GM12865 (cell line): ENCODE results near the gene GRIA1.
"Not testable (repeated sequence)": the region's sequence is repeated elsewhere in the genome, so short reads cannot be mapped to it uniquely, and the experiment has no call there.

Experiments used
- DNase-seq: peaks from one replicate; pipeline ENCODE4 v3.0.0; 2010; ENCODE audit warnings: low read depth
- H3K4me3 ChIP-seq: 2 replicates; pipeline ENCODE4 v1.5.1; 2011; ENCODE audit warnings: mild to moderate bottlenecking, low read depth, low read length, control low read depth
- CTCF ChIP-seq: IDR thresholded peaks from 2 replicates; pipeline ENCODE4 v1.5.1; 2011; ENCODE audit warnings: low read length, control low read depth, low read depth, inconsistent platforms; ENCODE audit not compliant: insufficient read depth; ENCODE audit errors: missing control alignments

The GRIA1 gene

GRCh38 chr5:153717287-153717686 lies 226.8 kb downstream of the GRIA1 start:
- no peak for DNase-seq
- no peak overlapping the region for H3K4me3 ChIP-seq
- TF ChIP-seq CTCF: no peak

DNA sequence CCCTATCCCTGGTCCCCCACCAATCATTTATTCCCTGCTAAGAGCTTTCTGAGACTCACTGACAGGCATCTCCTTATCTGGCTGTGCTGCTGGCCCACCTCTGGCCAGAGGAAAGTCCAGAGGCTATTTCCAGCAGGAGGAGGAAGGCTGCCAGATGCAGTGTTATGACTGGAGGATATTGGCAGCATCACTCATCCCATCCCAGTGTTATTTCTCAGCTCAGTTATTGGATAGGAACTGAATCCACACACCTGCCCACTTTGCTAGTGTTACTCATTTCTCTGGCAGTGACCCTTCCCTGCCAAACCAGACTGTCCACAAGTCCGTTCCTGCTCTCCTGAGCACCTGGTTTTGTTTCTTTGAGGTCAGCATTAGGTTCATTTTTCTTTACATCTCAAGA lies 228.2 kb downstream of the GRIA1 start:
- no peak for DNase-seq
- no peak overlapping the region for H3K4me3 ChIP-seq
- TF ChIP-seq CTCF: no peak

DNA sequence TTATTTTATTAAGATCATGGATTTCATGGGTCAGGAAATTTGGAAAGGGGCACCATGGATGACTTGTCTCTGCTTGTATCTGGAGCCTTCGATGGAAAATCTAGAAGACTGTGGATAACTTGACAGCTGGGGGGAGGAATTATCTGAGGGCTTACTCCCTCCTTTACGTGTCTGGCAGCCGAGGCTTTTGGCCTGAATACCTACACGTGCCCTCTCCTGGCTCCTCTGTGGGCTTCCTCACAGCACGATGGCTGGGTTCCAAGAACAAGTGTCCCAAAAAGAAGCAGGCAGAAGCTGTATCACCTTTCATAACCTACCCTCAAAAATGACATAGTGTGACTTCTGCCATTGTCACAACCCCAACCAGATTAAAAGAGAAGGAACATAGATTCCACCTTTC lies 228.9 kb downstream of the GRIA1 start:
- TF ChIP-seq CTCF: no peak
- no peak for DNase-seq

DNA sequence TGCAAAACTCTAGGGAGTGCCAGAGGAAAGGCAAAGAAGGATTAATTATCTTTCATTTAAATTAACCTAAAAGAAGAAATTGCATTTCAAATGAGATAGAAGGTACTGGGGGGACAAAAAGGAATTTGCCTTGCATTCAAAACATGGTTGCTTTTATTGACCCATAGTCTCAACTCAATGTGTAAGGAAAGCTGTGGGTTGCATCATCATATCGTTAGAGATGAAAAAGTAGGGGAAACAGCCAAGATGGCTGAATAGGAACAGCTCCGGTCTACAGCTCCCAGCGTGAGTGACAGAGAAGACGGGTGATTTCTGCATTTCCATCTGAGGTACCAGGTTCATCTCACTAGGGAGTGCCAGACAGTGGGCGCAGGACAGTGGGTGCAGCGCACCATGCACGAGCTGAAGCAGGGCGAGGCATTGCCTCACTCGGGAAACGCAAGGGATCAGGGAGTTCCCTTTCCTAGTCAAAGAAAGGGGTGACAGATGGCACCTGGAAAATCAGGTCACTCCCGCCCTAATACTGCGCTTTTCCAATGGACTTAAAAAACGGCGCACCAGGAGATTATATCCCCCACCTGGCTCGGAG lies 232.6 kb downstream of the GRIA1 start:
- not testable (repeated sequence) for DNase-seq, H3K4me3 ChIP-seq

More for the DNA sequence above, 228.9 kb downstream of the GRIA1 start:
- H3K4me3 ChIP-seq: no peak overlapping the region

- TF ChIP-seq CTCF: no peak
- no peak overlapping the region for H3K4me3 ChIP-seq
- DNase-seq: no peak
Observed at GRCh38 chr5:153742060-153742459, 251.6 kb downstream of the GRIA1 start.

DNA sequence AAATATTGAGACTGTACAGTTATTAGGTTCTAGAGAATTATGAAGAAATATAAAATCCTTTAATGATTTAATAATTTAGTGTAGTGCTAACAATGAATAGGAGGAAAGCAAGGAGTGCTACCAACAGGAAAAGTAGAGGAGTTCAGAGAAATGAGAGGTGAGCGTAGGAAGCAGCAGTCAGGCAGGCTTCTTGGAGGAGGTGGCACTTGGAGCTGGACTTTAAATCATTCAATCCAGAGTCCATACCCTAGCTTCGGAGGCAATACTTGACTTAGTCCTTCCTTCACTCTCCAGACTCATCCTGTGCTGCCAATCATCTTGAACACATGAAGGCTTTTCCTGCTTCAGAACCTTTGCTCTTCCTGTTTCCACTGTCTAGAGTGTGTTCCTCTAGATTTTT lies 254.3 kb downstream of the GRIA1 start:
- TF ChIP-seq CTCF: no peak
- DNase-seq: no peak
- H3K4me3 ChIP-seq: no peak overlapping the region

- TF ChIP-seq CTCF: no peak
- no peak for DNase-seq
- no peak overlapping the region for H3K4me3 ChIP-seq
Observed at GRCh38 chr5:153745778-153746395, 255.4 kb downstream of the GRIA1 start.

- no peak for DNase-seq
Observed at GRCh38 chr5:153746440-153746839, 256.0 kb downstream of the GRIA1 start.

More at GRCh38 chr5:153746440-153746839, 256.0 kb downstream of the GRIA1 start:
- TF ChIP-seq CTCF: no peak
- H3K4me3 ChIP-seq: no peak overlapping the region
